GM21360 (cell line): ENCODE data around the gene MAVS.
A peak's percentile ranks its signal among the peaks of the same experiment; 100 is the strongest.
"Not testable (repeated sequence)": the region's sequence is repeated elsewhere in the genome, so short reads cannot be mapped to it uniquely, and the experiment has no call there.

ENCODE experiments used
- ATAC-seq: cut with Tn5 transposase; IDR thresholded peaks from one replicate; pipeline ENCODE4 v1.9.1; 2021; ENCODE audit warnings: mild to moderate bottlenecking, moderate library complexity; ENCODE audit not compliant: unreplicated experiment

MAVS gene

DNA sequence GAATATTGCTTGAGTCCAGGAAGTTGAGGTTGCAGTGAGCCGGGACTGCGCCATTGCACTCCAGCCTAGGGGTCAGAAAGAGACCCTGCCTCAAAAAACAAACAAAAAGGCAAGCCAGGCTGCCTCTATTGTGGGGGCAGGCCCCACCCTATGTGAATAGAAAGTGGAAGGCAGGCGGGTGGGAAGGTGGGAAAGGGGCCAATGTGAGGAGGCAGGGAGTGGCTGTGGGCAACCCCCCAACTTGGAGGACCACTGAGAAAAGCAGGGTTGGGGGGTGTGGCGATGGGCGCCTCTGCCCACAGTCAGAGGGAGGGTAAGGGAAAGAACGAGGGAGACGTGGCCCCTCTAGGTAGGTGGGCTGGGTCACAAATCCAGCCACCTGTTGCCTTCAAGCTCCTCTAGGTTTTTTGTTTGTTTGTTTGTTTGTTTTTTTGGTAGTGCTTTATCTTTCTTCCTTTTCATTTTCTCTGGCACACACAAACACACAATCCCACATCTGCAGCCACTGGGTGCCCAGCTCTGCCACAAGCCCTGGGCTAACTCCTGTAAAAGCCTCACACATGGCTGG, 31.6 kb upstream of the MAVS start:
- ATAC-seq = no peak

DNA sequence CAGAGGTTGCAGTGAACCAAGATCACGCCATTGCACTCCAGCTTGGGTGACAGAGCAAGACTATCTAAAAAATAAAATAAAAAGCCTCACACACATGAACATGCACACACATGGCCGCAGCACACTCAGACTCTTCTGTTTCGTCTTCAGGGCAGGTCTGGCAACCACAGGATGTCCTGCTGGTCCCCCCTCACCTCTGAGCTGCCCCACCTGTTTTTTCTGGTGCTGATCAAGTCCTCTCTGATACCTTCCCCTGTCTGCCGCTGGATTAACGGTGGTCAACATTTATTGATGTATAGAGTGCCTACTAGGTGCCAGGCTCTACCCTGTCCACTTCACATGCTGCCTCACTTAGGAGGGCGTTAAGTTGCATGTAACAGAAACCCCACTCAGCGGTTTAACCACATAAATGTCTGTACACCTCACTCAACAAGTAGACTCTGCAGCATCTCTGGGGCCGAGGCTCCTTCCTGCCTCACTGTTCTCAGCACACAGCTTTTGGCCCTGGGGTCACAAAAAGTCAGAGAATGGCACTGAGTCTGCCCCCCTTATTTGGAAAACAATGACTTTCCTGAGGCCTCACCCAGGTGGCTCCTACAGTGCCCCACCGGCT, 30.8 kb upstream of the MAVS start:
- no peak for ATAC-seq

DNA sequence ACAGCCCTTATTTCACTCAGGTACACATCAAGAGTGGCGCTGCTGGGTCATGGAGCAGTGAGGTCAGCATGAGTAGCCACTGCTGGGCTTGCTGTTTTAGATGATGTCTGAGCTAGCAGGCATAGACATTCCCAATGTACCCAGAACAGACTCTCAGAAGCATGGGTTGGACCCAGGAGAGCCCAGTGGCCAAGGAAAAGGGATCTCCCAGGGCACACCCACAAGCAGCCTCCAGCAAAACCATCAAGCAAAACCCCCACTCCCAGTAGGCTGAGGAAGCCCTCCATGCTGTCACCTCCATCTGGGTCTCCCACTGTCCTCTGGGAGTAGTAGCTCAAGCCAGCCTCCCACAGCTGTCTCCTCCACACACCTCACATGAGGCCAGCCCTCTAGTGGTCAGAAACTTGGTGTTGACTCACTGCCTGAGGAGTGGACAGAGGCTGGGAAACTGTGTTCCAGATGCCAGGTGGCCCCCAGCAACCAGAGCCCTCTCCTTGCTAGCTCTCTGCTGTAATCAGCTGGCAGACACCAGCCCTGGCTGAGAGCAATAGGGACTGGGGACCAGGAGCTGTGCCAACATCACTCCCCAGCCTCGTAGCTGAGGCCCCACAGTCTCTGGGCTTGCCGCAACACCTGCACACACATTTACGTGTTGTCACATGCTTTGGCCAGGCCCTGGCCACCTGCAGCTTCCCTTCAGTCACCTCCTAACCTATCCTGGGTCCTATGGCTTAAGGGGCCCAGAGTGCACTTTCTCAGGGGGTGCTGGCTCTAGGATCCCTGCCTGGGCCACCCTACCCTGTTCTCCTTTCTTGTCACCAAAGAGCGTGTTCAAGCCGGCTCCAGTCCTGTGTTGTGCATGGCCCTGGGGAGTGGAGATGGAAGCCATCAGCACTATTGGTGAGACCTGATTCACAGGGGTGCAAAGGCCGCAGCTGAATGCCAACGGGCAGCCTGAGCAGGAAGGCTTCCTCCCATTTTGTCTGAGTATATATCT, 28.2 kb upstream of the MAVS start:
- no peak for ATAC-seq

DNA sequence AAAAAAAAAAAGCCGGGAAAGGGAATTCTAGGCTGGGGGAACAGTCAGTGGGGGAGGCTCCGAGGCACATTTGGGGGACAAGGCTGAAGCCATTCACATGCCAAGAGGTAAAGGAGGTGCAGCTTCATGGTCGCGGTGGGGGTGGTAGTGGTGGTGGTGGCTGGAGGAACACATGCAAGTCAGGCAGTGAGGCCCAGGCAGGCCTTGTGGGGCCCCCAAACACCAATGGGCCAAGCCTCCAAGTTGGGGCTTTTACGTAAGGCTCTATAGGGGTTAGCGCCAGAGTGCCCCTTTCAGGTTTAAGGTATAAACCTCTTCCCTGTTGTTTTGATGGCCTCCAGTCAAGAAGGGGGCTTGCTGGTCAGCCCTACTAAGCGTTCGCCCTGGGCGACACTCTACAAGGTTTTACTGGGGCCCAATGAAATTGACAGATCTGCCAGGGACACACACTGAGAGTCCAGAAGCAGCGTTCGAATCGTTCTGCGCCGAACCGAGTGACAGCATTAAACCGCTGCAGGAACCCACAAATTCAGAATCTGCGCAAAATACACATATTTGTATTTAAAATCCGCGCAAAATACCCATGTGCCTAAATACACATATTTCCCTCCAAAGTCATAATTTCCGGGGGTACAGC, 27.1 kb upstream of the MAVS start:
- no peak for ATAC-seq

DNA sequence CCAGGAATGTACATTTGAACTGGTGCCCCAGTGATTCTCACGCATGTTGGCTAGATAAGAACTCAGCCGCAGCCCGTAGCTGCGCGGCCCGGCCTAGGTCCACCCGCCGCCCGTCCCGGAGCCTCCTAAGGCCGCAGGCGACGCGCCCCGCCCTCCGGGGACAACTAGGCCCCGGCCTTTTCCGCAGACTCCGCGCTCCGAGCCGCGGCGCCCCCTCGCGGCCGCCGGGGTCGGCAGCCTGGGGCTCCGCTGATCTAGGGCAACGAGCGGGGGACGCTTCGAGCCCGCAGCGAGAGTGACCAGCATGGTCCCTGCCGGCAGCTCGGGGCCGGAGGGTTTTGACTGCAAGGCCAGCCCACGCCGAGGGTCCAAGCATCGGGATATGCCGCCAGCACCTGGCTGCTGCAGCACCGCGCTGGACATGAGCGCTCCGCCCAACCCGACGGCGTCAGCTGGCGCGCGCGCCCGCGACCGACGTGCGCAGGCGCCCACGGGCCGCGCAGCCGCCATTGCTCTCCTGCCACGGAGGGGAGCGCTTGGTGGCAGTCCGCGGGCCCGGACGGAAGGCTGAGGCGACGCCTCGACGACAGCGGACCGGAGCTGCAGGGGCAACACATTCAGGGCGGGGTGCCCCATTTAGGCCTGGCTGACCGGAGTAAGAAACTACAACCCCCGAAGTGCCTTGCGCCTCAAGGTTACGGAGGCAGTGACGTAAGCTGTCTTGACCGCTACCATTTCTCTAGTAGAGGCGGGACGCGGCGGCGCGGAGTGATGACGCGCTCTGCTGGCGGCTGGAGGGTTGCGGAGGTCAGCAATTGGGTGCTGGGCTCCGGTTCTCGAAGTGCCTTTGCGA, 26.4 kb upstream of the MAVS start, which contains the start of gene AP5S1:
Gene AP5S1 (plus strand): TSS at position 500 of the 853 bp plus-strand sequence. CDS start 1,571 bp downstream, outside the sequence.
- ATAC-seq = peak; percentile 73

DNA sequence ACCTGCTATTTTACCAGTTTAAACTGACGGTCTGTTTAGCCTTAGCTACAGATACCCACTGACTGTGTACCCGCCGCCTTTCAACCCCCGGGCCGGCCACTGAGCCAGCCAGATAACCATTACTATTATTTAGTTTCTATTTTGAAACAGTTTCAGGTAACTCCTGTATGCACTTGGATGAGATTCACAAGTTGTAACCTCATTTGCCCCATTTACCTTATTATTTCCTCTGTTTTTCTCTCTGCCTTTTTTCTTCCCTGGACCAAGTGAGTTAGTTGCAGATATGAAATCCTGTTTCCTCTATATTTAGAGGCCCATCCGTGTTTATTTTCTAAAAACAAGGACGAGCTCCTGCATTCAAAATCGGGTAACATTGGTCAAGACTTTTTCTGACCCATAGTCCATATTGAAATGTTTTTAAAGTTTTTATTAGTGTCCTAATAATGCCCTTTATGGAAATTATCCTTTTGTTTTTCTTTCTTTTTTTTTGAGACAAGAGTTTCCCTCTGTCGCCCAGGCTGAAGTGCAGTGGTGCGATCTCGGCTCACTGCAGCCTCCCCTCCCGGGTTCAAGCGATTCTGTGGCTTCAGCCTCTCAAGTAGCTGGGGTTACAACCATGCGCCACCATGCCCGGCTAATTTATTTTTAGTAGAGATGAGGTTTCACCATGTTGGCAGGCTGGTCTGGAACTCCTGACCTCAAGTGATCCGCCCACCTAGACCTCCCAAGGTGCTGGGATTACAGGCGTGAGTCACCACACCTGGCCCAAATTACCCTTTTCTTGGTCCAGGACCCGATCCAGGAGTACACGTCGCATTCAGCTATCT, 25.5 kb upstream of the MAVS start:
- ATAC-seq = no peak

DNA sequence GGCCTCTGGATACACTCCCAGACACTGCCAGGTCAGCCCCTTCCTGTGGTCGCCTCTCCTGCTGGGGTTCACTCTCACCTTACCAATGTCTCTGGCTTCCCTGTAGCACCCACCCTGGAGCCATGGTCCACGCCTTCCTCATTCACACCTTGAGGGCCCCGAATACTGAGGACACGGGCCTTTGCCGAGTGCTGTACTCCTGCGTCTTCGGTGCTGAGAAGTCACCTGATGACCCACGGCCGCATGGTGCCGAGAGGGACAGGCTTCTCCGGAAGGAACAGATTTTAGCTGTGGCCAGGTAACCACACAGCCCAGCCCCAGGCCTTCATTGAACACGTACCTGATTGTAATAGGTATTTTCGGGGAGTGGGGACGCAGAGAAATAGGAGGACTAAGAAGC, 24.6 kb upstream of the MAVS start:
- no peak for ATAC-seq

DNA sequence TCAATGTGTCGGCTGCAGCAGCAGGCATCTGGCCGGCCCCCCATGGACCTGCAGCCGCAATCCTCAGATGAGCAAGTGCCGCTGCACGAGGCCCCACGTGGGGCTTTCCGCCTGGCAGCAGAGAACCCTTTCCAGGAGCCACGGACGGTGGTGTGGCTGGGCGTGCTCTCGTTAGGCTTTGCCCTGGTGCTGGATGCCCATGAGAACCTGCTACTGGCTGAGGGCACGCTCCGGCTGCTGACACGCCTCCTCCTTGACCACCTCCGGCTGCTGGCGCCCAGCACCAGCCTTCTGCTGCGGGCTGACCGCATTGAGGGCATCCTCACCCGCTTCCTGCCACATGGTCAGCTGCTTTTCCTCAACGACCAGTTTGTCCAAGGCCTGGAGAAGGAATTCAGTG, 22.8 kb upstream of the MAVS start:
- no peak for ATAC-seq

DNA sequence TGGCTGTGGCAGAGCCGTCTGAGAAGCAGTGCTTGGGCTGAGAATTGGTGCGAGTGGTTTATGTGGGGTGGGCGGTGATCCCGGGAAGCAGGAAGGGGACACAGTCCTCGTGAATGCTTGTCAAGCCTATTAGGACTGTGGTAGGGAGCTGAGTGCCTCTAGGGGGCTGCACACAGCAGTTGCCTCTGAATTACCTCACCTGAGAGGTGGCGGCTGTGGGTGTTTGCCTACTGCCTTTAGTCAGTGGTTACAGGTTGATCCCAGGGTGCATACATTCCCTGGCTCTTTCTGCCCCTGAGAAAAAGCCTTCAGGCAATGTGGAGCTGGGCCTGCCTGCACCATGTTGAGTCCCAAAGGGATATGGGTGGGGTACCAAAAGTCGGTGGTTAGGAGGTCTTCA, 21.1 kb upstream of the MAVS start:
- ATAC-seq = no peak

DNA sequence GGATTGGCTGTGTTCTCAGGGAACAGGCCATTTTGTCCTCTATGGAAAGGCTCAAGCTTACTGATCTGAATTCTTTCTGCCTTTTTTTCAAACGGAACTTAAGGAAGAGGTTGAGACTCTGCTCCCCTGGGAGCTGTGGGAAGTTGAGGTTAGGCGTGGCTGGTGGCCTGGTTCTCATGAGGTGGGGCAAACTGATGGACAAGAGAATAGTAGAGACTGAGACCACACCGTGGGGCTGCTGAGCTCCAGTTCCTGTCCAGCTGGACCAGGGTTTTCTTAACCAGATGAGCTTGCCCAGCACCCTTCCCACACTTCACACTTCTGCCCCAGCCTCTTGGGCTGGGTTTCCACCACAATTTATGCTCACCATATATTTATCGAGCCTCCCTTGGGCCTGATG, 20.2 kb upstream of the MAVS start:
- no peak for ATAC-seq

DNA sequence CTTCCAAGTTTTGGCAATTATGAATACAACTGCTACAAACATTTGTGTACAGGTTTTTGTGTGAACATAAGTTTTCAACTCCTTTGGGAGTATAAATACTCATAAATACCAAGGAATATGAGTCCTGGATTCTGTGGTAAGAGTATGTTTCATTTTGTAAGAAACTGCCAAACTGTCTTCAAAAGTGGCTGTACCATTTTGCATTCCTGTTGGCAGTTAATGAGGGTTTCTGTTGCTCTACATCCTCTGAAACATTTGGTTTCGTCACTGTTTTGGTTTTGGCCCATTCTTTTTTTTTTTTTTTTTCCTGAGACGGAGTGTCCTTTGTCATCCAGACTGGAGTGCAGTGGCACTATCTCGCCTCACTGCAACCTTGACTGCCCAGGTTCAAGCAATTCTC, 17.8 kb upstream of the MAVS start:
- ATAC-seq = no peak

DNA sequence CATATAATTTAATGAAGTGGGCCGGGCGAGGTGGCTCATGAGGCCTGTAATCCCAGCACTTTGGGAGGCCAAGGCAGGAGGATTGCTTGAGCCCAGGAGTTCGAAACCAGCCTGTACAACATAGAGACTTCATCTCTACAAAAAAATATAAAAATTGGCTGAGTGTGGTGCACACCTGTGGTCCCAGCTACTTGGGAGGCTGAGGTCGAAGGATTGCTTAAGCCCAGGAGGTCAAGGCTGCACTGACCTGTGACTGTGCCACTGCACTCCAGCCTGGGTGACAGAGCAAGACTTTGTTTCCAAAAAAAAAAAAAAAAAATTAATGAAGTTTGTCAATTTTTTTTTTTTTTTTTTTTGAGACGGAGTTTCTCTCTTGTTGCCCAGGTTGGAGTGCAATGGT, 16.7 kb upstream of the MAVS start:
- not testable (repeated sequence) for ATAC-seq

DNA sequence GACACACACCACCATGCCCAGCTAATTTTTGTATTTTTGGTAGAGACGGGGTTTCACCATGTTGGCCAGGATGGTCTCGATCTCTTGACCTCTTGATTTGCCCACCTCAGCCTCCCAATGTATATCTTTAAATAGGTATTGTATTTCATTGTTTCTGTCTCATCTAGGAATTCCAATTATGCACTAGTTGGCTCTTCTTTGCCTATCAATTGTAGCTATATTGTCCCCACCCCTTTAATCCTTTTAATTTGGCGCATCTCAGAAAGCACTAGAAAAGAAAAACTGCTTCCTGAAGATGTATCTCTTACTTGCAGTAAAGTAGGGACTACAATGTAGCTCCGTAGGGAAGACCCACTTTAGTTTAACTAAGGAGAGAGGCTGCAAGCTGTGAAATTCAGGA, 10.5 kb upstream of the MAVS start:
- ATAC-seq = no peak

DNA sequence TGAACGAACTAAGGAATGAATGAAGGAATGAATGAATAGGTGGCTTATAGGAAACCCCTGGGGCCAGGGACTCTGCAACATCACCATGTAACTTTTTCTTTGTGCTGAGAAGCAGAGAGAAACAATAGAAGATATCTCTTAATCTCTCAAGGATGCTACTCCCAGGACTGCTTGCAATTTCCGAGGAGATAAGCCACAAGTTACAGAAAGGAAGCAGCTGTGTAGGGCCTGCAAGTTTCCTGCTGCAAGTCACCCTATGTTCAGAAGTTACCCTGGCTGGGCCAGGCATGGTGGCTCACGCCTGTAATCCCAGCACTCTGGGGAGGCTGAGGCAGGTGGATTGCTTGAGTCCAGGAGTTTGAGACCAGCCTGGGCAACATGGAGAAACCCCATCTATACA, 7.3 kb upstream of the MAVS start:
- no peak for ATAC-seq

DNA sequence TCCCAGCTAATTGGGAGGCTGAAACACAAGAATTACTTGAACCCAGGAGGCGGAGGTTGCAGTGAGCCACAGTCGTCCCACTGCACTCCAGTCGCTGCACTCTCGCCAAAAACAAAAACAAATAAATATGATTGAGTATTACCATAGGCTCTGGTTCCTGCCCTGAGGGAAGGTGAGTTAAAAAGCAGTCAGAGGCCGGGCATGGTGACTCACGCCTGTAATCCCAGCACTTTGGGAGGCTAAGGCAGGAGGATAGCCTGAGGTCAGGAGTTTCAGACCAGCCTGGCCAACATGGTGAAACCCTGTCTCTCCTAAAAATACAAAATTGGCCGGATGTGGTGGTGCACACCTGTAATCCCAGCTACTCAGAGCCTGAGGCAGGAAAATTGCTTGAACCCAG, 6.4 kb upstream of the MAVS start:
- ATAC-seq = not testable (repeated sequence)

DNA sequence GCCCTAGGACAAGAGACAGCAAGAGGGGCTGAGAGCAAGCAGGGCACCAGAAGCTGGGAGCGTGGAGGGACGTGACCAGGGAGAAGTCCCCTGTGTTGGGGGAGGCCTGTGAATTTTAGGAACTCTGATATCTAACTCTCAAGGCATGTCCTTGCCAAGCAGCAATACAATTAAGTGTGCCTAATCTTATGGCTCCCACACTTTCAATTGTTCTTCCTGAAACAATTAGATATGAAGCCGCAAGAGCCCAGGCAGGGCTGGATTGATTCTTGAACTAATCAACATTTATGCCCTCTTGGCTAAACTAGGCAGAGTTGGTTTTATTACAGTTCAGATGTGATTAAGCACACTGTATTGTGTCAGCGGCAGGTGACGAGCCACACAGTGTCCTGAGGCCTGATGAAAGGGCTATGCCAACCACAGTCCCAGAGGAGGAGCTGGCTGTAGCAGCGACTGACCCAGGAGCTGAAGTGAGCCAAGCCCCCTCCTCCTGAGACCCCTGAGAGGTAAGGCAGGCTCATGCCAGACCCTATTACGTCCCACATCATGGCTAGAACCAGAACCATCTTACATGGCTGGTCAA, 4.2 kb upstream of the MAVS start:
- ATAC-seq = no peak

DNA sequence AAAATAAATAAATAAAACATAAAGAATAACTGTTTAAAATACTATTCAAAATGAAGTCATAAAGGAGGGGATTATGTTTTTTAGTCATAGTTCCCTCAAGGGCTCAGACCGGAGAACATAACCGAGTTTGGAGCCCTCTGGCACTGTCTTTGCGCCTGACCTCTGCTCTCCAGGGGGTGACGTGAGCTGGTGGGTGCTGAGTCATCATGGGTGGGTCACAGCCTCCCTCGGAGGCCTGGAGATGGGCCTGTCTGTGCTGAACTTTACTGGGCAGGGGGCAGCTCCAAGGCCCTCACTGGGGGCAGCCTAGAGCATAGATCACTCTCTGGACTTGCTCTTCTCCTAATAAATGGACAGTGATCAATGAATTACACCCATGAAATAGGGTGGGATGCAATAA, 3.1 kb upstream of the MAVS start:
- ATAC-seq = no peak

DNA sequence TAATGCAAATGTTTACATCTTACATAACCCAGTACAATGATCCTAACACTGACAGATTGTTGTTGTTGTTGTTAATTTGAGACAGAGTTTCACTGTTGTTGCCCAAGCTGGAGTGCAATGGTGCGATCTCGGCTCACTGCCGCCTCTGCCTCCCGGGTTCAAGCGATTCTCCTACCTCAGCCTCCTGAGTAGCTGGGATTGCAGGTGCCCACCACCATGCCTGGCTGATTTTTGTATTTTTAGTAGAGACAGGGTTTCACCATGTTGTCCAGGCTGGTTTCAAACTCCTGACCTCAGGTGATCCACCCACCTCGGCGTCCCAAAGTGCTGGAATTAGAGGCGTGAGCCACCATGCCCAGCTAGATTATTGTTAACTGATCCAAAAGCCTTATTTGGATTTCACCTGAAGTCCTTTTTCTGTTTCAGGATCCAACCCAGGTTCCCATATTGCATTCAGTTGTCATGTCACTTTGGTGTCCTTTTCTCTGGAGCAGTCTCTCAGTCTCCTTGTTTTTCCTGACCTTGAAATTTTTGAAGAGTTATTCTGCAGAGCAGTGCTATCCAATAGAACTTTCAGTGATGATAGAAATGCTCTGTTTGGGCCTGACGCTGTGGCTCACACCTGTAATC, 2.5 kb upstream of the MAVS start:
- ATAC-seq = not testable (repeated sequence)

DNA sequence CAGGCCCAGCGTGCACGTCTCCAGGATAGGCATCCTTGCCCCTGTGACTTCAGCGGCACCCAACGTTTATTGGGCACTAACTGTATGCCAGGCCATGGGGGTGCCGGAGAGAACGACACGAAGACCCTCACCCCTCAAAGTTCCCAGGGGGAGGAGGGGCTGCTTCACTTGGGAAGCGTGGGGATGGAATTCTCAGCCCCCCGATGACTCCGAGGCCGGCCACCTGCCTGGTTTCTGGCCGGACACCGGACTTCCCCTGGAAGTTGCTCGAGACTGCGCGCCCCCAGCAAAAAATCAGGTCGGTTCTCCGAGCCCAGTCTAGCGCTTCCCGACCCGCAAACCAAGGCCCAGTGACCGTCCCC, 275 bp upstream of the MAVS start:
- no peak for ATAC-seq
